Stimulated activated CD4-positive, alpha-beta T cell treated with anti-CD3 and anti-CD28 coated beads, Interleukin-15, amount 100 ng/mL, for 24 hours (primary cell): ENCODE measurements around the gene C5AR1.
"Not testable (repeated sequence)": the region's sequence is repeated elsewhere in the genome, so short reads cannot be mapped to it uniquely, and the experiment has no call there.

ENCODE experiments used
- DNase-seq: peaks from one replicate; pipeline ENCODE4 v3.0.0-alpha.2; 2020

C5AR1 gene

DNA sequence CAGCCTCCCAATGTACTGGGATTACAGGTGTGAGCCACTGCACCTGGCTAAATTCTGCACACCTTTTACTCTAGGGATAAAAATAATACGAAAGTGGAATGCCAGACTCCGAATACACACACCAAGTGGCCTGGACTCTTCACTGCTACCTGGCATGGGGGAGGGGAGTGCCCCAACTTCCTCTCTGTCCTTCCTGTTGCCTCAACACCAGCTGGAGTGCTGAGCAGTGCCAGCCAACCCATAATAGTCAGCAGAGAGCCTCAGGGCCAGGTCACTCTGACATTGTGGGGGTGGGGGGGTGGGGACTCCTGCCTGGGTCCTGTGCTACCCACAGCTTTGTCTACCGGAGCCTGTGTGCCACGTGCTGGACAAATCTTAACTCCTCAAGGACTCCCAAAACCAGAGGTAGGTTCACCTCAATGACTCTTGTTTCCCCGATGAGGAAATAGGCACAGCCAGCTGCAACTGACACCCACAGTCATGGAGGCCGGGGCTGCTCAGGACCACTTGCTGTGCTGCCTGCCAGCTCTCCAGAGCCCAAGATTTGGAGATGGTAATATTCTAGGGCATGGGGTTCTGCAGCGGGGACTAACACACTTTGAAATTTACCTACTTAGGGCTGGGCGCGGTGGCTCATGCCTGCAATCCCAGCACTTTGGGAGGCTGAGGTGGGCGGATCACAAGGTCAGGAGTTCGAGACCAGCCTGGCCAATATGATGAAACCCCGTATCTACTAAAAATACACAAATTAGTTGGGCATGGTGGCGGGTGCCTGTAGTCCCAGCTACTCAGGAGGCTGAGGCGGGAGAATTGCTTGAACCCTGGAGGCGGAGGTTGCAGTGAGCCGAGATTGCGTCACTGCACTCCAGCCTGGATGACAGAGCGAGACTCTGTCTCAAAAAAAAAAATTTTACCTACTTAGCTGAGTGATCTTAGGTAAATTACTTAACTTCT is 27.4 kb downstream of the C5AR1 start:
- not testable (repeated sequence) for DNase-seq

DNA sequence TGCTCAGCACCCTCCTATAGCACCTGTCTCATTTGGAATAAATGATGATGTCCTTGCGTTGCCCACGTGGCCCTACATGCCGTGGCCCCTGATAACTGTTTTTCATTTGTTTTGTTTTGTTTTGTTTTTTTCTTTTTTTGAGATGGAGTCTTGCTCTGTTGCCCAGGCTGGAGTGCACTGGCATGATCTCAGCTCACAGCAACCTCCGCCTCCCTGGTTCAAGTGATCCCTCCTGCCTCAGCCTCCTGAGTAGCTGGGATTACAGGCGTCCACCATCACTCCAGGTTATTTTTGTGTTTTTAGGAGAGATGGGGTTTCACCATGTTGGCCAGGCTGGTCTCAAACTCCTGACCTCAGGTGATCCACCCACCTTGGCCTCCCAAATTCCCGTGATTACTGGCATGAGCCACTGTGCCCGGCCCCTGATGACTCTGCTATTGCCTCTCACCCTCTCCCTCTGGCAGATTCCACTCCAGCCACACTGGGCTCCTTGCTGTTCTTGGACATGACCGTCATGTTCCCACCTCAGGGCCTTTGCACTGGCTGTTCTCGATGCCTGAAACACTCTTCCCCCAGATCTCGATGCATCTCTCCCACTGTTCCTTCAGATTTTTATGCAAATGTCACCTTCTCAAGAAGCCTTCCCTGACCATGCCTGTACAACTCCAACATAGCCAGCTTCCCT is 29.7 kb downstream of the C5AR1 start:
- DNase-seq, result no peak

GRCh38 chr19:47340477-47341208 is 31.0 kb downstream of the C5AR1 start:
- DNase-seq, result no peak

DNA sequence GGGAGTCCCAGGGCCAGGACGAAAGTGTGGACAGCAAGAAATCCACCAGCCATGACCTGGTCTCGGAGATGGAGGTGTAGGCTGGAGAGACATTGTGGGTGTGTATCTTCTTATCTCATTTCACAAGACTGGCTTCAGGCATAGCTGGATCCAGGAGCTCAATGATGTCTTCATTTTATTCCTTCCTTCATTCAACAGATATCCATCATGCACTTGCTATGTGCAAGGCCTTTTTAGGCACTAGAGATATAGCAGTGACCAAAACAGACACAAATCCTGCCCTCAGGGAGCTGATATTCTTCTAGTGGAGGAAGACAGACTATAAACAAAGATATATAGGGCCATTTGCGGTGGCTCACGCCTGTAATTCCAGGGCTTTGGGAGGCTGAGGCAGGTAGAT is 32.1 kb downstream of the C5AR1 start:
- DNase-seq, result no peak

DNA sequence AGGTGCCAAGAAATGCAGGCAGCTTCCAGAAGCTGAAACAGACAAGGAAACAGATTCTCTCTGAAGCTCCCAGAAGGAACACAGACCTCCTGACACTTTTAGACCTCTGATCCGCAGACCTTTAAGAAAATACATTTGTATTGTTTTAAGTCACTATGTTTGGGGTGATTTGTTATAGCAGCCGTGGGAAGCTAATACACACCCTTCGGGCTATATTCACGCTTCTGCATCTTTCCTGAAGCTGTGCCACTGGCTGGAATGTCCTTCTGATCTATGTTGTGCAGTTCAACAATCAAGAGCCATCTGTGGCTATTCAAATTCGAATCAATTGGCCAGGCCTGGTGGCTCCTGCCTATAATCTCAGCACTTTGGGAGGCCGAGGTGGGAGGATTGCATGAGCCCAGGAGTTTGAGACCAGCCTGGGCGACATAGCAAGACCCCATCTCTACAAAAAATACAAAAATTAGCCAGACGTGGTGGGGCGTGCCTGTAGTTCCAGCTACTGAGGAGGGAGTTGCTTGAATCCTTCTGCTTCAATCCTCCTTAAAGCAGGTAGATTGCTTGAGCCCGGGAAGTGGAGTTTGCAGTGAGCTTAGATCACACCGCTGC is 33.6 kb downstream of the C5AR1 start:
- no peak for DNase-seq

DNA sequence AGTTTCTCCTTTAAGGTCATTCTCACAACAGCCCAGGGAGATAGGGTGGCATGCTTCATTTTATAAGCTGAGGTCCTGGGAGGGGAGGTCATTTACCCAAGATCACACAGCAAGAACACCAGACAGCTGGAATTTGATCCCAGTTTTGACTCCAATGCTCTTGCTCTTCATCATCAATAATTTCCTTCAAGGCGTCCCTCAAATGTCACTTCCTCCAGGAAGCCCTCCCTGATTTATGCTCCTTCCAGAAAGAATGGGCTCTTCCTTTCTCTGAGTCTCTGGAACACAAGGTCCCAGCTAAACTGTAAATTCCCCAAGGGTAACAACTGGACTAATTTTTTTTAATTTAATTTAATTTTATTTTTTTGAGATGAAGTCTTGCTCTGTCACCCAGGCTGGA is 34.8 kb downstream of the C5AR1 start:
- no peak for DNase-seq

GRCh38 chr19:47346024-47346423 is 36.4 kb downstream of the C5AR1 start:
- not testable (repeated sequence) for DNase-seq

DNA sequence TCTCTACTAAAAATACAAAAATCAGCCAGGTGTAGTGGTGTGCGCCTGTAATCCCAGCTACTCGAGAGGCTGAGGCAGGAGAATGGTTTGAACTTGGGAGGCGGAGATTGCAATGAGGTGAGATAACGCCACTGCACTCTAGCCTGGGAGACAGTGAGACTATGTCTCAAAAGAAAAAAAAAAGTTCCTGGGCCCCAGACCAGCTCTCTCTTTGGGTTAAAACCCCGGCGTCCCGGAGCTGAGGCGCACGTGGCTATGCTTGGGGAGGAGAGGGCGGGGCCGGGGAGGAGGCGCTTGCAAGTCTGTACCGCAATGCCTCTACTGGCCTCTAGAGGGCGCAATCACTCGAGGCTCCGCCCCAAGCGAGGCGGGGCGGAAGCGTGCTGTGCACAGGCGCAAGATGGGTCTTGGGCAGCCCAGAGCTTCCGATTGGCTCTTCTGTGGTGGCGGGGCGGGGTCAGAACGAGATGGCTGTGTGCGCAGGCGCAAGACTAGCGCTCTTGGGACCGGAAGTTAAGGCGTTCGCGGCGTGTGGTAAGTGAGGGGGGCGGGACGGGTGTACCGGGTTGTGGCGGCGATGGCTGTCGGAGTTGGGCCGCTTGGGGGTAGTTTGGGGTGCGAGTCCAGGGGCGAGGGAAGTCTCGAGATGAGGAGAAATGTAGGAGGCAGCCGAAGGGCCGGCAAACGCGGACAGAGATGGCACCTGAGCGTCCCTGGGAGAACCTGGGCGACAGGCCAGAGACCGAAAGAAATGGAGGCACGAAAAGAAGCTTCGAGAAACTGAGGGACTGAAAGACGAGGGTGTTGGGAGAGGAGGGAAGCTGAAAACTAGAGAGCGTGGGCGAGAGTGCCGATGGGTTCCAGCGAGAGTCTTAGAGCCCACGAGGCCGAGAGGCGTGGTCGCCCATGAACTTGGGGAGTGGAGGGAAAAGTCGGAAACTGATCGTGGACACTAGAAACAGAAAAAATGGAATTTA is 39.4 kb downstream of the C5AR1 start, which contains the start of gene DHX34:
Gene DHX34 (plus strand): TSS at position 497 of the 977 bp plus-strand sequence. CDS start 3,716 bp downstream, outside the sequence.
- peak; percentile 99 for DNase-seq

DNA sequence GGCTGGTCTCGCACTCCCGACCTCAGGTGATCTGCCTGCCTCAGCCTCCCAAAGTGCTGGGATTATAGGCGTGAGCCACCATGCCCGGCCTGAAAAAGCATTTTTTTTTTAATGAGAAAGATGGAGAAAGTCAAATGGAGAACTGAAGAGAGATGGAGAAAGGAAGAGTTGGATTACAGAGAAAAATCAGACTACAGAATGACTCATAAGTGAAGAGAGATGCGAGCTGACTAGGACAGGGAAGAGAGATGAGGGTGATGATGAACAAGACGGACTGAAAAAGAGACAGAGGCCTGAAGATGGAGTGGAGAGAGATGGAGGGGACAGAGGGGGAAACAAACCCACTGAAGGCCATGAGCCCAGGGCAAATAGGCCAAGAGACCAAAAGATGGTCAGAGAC is 41.0 kb downstream of the C5AR1 start:
- DNase-seq, result no peak

DNA sequence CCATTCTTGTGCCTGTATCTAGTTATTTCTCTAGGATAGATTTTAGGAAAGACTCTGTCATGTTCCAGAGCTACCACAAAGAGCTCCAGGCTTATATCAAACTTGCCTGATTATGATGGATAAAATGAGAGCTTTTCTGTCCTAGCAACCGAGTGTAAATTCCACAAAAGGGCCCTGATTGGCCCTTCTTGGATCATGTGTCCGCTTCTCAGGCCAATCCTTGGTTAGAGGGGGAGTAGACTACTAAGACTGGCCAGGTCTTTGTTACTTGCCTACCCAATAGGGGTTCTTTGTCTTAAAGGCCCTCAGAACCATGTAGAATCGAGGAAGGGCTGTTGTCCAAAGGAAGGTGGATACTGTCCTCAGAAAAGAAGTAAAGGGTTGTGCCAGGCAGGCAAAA is 41.9 kb downstream of the C5AR1 start:
- no peak for DNase-seq

DNA sequence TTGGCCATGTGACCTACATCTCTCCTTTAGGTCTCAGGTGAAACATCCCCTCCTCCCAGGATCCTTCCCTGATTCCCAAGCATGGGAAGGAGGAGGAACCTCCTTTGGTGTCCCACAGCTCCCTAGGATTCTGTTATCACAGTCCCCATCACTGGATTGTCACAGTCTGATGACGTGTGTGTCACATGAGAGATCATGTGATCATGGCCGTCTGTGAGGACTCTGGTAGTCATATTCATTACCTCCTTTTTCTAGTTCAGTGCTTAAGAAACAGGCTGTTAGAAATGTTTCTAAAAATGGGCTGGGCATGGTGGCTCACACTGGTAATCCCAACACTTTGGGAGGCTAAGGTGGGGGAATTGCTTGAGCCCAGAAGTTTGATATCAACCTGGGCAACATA is 42.4 kb downstream of the C5AR1 start:
- DNase-seq, result no peak

DNA sequence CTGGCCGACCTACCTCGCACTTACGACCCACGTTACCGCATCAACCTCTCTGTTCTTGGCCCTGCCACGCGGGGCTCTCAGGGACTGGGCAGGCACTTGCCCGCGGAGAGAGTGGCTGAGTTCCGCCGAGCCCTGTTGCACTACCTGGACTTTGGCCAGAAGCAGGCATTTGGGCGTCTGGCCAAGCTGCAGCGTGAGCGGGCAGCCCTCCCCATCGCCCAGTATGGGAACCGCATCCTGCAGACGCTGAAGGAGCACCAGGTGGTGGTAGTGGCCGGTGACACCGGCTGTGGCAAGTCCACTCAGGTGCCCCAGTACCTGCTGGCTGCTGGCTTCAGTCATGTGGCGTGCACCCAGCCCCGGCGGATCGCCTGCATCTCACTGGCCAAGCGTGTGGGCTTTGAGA is 43.6 kb downstream of the C5AR1 start:
- no peak for DNase-seq

- DNase-seq, result no peak
Observed at GRCh38 chr19:47356900-47357299, 47.2 kb downstream of the C5AR1 start.

- DNase-seq, result no peak
Observed at GRCh38 chr19:47357788-47358680, 48.4 kb downstream of the C5AR1 start.

DNA sequence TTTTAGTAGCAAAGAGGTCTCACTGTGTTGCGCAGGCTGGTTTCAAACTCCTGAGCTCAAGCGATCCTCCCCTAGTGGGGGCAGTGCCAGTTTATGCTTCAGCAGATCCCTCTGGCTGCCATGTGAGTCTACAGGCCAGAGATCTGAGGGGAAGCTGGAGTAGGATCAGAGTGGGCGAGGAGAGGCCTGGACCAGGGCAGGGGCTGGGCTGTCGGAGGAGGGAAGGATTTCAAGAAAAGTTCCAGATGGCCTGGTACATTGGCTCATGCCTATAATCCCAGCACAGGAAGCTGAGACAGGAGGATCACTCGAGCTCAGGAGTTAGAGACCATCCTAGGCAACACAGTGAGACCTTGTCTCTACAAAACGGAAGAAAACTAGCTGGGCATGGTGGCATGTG is 49.3 kb downstream of the C5AR1 start:
- DNase-seq, result no peak

DNA sequence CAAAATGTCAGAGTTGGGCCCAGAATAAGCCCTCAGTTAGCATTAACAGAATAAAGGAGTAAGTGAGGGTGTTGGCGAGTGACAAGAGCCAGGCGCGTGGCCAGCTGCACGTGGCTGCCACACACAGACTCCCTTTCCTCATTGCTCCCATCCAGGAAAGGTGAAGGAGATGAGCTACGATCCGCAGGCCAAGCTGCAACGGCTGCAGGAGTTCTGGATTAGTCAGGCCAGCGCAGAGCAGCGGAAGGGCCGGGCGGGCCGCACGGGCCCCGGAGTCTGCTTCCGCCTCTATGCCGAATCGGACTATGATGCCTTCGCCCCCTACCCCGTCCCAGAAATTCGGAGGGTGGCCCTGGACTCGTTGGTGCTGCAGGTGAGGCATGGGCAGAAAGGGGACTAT is 52.7 kb downstream of the C5AR1 start:
- DNase-seq, result no peak

DNA sequence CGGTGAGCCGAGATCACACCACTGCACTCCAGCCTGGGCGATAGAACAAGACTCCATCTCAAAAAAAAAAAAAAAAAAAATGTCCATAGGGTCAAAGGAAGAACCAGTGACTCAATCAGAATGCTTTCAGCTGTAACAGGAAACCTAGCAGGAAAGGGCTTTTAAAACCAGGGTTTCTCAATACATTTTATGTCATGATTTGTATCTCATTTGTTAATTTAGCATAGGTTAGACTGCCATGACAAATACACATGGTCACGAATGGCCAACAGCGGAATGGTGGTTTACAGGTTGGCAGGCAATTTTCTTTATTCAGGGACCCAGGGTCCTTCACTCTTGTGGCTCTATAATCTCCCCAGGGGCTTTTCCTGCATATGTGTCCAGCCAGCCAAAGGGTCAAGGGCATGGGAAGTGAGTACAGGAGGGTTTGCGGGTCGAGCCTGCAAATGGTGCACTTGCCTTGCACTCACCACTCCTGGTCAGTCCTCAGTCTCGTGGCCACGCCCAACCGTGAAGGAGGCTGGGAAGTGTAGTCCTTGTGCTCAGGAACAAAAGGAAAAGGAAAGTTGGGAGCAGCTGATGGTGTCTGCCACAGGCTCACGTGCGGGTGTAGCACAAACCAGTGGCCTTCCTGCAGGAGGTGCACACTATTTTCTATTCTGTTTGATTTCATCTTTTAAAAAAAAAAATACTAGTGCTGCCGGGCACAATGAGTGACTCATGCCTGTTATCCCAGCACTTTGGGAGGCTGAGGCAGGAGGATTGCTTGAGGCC is 54.3 kb downstream of the C5AR1 start:
- DNase-seq, result no peak

DNA sequence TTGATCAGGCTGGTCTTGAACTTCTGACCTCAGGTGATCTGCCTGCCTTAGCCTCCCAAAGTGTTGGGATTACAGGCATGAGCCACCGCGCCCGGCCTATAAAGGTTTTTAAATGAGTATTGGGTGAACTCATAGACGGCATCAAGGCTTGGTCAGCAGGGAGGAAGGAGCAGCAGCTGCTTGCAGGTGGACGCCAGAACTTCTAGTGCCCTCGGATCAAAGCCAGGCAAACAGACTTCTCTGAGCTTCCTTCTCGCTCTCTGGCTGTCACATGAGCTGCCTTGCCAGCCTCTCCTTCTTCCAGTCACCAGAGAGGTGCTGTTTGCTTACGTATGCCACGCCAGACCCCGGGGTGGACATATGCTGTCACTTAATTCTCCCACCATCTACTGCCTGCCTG is 55.8 kb downstream of the C5AR1 start:
- not testable (repeated sequence) for DNase-seq

GRCh38 chr19:47370045-47370611 is 60.5 kb downstream of the C5AR1 start:
- DNase-seq, result no peak
